GM19238 (cell line): ENCODE data around the gene ADARB2.
"Not testable (repeated sequence)": the region's sequence is repeated elsewhere in the genome, so short reads cannot be mapped to it uniquely, and the experiment has no call there.

Experiments
- DNase-seq: peaks from one replicate; pipeline ENCODE4 v3.0.0; 2011; ENCODE audit warnings: low spot score; ENCODE audit not compliant: insufficient read length

The ADARB2 gene

GRCh38 chr10:1400101-1401070 is 336.9 kb downstream of the ADARB2 start:
- DNase-seq, result no peak

DNA sequence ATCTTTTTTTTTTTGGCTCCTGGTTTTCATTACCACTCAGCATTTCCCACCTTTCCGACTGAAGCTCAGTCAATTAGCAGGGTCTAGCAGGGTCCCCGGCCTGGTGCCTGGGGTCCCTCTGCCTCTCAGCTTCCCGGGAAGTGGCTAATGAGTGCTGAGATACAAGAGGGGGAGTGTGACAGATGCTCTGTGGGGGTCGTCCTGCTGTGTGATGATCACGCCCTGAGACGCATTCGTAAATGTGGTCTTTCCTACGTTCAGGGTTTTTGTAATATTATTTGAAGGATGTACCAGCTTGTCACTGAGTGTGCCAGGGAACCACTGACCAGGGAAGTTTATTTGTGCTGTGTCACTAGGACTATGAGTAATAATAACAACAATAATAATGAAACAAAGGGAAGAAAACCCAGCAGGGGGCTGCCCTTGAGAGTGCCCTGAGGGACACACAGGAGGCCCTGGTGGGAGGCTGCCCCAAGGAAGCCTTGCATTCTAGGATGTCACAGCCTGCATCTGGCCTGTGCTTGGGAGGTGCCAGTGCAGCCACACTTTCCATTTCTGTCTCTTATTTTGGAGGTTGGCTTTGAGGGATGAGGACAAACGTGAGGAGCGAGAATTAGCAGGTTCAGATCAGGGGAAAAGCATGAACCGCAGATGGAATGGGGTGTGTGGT is 337.8 kb downstream of the ADARB2 start:
- DNase-seq, result no peak

- DNase-seq, result no peak
These were observed 338.5 kb downstream of the ADARB2 start for GRCh38 chr10:1398626-1399410.

GRCh38 chr10:1398116-1398515 is 339.2 kb downstream of the ADARB2 start:
- DNase-seq, result not testable (repeated sequence)

DNA sequence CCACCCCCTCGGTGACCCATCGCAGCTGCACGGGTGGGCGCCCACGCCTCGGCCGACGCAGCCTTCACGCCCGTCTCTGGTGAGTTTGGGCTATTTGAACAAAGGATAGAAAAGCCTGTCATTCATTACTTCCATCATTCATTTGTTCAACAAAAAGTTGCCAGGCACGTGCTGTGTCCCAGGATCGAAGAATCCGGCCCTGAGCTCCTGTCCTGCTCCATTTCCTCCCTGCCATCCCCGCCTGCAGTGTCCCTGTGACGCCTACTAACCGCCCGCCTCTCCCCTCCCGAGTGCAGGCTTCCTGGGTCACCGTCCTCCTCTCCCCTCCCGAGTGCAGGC is 341.1 kb downstream of the ADARB2 start:
- DNase-seq, result no peak

DNA sequence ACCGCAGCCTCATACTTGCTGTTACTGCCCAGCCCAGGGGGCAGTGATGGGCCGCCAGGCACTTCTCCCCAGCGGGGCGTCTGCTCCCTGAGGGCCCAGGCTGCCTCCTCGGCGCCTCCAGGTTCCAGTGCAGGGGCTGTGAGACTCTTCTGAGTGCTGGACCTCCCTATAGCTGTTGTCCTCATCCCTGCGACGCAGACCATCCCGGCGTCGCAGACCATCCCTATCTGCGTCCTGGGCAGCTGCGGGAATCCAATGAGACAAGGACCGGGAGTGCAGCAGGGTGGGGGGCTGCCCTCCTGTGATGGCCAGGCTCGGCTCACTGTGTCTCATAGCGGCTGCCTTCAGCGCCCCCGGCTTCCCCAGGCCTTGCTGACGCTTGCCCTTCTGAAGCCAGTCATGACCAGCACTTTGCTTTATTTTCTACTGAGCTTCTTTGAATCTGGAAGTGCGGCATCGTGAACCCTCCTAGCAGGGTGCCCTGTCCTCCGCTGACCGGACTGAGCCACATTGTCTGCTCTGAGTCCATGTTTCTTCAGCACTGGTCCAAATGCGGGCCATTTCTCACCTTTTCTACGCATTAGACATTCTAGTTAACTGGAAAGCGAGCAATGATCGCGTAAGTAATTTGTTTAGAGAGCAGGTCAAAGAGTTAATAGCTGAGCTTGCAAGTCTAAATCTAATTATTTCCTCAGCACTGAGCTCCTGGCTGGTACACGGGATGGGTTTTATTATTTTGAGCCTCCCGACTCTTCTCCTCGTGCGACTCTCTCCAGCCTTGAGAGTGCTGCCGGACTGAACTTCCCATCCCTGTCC is 341.6 kb downstream of the ADARB2 start:
- no peak for DNase-seq

DNA sequence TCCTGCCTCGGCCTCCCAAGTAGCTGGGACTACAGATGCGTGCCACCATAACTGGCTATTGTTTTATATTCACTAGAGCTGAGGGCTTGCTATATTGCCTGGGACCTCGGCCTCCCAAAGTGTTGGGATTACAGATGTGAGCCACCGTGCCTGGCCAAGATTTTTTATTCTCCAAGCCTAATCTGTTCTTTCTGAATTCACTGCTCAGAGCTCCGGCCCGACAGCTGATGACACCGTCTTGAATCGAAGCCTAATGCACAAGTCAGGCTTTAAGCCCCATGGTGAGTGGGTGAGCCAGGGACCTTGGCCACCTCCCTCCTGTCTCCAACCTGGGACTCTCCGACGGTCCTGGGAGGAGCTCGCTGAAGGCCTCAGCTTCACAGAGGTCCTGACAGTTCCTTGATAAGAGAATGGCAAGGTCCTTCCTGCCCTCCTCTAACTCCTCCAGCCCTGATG is 342.3 kb downstream of the ADARB2 start:
- no peak for DNase-seq

GRCh38 chr10:1394155-1394912 is 343.0 kb downstream of the ADARB2 start:
- DNase-seq, result no peak

DNA sequence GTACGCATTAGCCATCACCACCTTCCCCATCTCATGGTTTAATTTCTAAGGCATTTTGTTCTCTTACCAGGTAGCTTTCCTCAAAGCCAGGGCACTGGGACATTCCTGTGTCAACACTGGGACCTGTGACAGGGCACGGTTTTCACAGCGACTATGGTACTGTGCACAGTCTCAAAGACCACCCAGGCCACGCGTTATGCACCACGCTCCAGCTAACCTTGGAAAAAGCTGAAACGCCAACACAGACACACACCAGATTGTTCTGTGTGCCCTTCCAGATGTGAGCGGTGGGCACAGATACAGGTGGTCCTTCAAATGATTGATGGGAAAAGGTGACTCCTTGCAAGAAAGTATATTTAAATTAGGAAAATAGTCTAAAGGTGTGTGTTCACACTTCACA is 343.8 kb downstream of the ADARB2 start:
- DNase-seq, result no peak

GRCh38 chr10:1392127-1392526 is 345.2 kb downstream of the ADARB2 start:
- DNase-seq, result no peak

DNA sequence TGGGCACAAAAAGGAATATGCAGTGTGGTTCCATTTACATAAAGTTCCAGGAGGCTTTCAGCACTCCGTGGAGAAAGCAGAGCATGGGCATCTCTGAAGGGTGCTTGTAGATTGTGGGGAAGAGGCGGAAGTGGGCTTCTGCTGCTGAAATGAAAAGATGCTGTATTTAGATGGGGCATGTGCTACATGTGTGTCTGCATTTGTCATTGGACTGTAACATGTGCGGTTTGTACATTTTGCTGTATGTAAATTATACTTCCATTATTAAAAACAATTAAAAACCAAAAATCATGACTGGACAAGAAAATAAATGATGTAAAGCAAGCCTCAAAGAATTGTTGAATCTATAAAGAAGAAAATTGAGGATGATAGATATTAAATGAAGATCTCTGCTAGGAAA is 347.1 kb downstream of the ADARB2 start:
- DNase-seq, result no peak

DNA sequence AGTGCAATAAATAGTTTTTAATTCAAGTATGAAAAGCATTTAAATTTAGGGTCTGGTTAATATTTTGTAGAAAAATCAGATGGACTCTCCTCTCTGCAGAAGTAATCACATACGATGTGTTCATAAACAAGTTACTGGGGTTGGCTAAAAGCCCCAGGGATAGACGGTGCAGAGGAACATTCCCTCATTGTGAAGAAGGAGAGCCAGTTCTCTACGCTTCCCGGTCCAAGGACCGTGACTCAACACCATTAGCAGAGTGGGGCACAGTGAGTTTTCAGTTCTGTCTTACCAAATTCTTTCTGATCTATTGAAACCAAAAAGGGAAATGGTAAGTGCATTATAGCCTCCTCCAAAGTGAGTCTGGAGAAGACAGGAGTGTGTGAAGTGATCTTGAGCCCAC is 353.3 kb downstream of the ADARB2 start:
- no peak for DNase-seq

DNA sequence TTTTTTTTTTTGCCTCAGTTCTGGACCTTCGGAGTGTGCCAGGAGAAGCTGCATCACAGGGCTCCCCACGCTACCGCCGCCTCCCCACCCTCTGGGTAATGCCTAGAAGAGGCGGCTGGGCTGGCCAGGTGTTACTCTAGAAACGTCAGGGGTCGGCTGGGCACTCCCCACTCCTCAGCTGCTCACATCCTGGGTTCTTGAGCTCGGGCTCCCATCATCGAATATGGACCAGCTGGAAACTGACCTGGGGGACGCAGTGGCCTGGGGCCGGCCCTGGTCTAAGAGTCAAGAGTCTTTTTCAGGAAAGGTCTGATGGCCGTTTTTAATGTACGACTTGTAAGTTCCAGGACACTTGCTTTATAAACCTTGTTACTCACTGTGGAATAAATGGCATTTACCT is 354.6 kb downstream of the ADARB2 start:
- DNase-seq, result no peak

DNA sequence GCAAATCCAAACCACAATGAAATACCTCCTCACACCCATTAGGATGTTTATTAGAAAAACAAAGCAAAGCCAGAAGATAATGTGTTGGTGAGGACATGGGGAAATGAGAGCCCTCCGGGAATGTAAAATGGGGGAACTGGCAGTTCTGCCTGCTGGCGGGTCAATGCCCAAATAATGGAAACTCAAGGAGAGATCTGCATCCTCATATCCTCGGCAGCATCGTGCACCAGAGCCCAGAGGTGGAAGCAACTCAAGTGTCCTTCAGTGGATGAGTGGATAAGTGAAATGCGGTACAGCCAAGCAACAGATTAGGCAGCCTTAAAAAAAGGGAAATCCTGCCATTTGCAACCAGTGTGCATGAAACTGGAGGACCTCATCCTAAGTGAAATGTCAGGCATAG is 356.0 kb downstream of the ADARB2 start:
- no peak for DNase-seq

DNA sequence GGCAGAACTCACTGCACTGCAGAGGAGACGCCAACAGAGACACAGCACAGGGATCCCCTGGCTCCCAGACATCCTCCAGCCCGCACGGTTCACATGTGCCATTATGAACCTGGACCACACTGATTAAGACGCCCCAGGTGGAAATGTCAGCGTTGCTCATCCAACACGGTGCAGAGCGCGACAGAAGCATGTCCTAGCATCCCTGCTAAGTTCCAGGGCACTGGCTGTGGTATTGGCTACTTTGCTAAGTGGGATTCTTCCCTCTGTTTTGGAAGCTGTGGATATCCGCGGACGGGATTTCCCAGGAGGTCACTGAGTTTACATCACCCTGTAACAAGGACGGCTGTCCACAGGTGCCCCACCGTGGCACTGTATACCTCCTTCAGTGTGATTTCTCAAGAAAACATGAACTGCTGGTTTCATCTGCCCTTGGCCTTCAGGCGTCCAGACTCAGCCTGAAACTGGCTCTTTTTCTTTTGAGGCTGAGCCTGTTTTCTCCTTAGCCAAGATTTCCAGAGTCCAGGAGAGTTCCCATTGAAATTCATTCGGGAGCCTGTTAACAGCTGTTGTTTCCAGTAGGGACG is 357.1 kb downstream of the ADARB2 start:
- no peak for DNase-seq

GRCh38 chr10:1379601-1380000 is 357.7 kb downstream of the ADARB2 start:
- DNase-seq, result no peak

GRCh38 chr10:1378473-1378872 is 358.9 kb downstream of the ADARB2 start:
- no peak for DNase-seq

- DNase-seq, result no peak
These were observed 359.5 kb downstream of the ADARB2 start for GRCh38 chr10:1377740-1378397.

DNA sequence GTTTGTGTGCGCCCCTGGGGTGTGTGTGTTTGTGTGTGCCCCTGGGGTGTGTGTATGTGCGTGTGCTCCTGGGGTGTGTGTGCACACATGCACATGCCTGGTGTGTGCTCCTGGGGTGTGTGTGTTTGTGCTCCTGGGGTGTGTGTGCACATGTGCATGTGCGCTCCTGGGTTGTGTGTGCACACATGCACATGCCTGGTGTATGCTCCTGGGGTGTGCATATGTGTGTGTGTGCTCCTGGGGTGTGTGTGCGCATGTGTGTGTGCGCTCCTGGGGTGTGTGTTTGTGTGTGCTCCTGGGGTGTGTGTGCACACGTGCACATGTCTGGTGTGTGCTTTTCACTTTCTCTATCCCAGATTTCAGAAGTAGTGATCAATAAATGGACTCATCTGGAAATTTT is 360.1 kb downstream of the ADARB2 start:
- DNase-seq, result no peak
